GM23248 (cell line): ENCODE data around the gene CATSPERB. TPM values are rescaled to one million over a fixed set of nuclear protein-coding genes. Genes with fewer than 3 reads are reported as not detected.

Experiments used
- DNase-seq: peaks from one replicate; pipeline ENCODE4 v3.0.0-alpha.2; 2015
- H2AFZ ChIP-seq: fragments of 200-600 bp; sonication (generic); 2 replicates; pipeline ENCODE4 v1.6.1; 2016; ENCODE audit warnings: antibody characterized with exemption
- H3F3A ChIP-seq: fragments of 200-600 bp; sonication (generic); 2 replicates; pipeline ENCODE4 v1.6.1; 2016; ENCODE audit warnings: mild to moderate bottlenecking, antibody characterized with exemption, mixed run types; ENCODE audit not compliant: insufficient read depth
- H3K27ac ChIP-seq: fragments of 200-600 bp; sonication (generic); 2 replicates; pipeline ENCODE4 v1.5.1; 2016; ENCODE audit warnings: mild to moderate bottlenecking
- H3K27me3 ChIP-seq: fragments of 200-600 bp; sonication (generic); replicated peaks from 2 replicates; pipeline ENCODE4 v1.6.1; 2016; ENCODE audit warnings: mild to moderate bottlenecking; ENCODE audit not compliant: insufficient read depth
- H3K36me3 ChIP-seq: fragments of 200-600 bp; sonication (generic); 2 replicates; pipeline ENCODE4 v1.6.1; 2016; ENCODE audit warnings: low read depth, mild to moderate bottlenecking
- H3K4me1 ChIP-seq: fragments of 200-600 bp; sonication (generic); 2 replicates; pipeline ENCODE4 v1.6.1; 2016; ENCODE audit warnings: mild to moderate bottlenecking; ENCODE audit not compliant: insufficient read depth
- H3K4me2 ChIP-seq: fragments of 200-600 bp; sonication (generic); one replicate; pipeline ENCODE4 v1.6.1; 2016; ENCODE audit warnings: mild to moderate bottlenecking; ENCODE audit not compliant: unreplicated experiment
- H3K4me3 ChIP-seq: fragments of 200-600 bp; sonication (generic); 2 replicates; pipeline ENCODE4 v1.5.1; 2016; ENCODE audit warnings: mild to moderate bottlenecking
- H3K79me2 ChIP-seq: fragments of 200-600 bp; sonication (generic); 2 replicates; pipeline ENCODE4 v1.6.1; 2016; ENCODE audit warnings: mild to moderate bottlenecking; ENCODE audit not compliant: insufficient read depth
- H3K9ac ChIP-seq: fragments of 200-600 bp; sonication (generic); 2 replicates; pipeline ENCODE4 v1.6.1; 2016; ENCODE audit warnings: mild to moderate bottlenecking
- H3K9me2 ChIP-seq: fragments of 200-600 bp; sonication (generic); 2 replicates; pipeline ENCODE4 v1.6.1; 2016; ENCODE audit warnings: mixed run types, mild to moderate bottlenecking, moderate library complexity; ENCODE audit not compliant: insufficient read depth
- H3K9me3 ChIP-seq: fragments of 200-600 bp; sonication (generic); one replicate; pipeline ENCODE4 v1.6.1; 2017; ENCODE audit warnings: low read depth
- H4K20me1 ChIP-seq: fragments of 200-600 bp; sonication (generic); 2 replicates; pipeline ENCODE4 v1.6.0; 2016; ENCODE audit not compliant: insufficient read depth
- EZH2 ChIP-seq: fragments of 200-600 bp; sonication (generic); IDR thresholded peaks from 2 replicates; pipeline ENCODE4 v1.6.1; 2018; ENCODE audit warnings: antibody characterized with exemption, mild to moderate bottlenecking; ENCODE audit not compliant: insufficient read depth, poor library complexity, severe bottlenecking
- EZH2phosphoT487 ChIP-seq: fragments of 200-600 bp; sonication (generic); IDR thresholded peaks from 2 replicates; pipeline ENCODE4 v1.6.1; 2018; ENCODE audit warnings: antibody characterized with exemption, moderate library complexity, mild to moderate bottlenecking, low read depth; ENCODE audit not compliant: insufficient read depth
- WGBS, 2 experiments: methylation state at CpG; one replicate each; pipeline ENCODE4 v1.1.6; 2015 to 2017; ENCODE audit warnings: low lambda C conversion rate in 2 of 2, low coverage in 1 of 2; ENCODE audit errors: missing lambda C conversion rate in 2 of 2; 5-methylcytosine and 5-hydroxymethylcytosine counted together
- in situ Hi-C: fragments of 300-500 bp; cut with MboI; formaldehyde crosslinking; loops from 2 replicates; pipeline ENCODE4 v1.15.0; 2020
- polyA plus RNA-seq: library from polyadenylated mRNA; unstranded; fragments of >200 nt; fragmentation: Nextera tagmentation; extraction: Ambion mirVana; gene quantifications from 2 replicates; pipeline ENCODE4 v1.2.1, GENCODE V29; 2016
- total RNA-seq: library from RNA; depleted of rRNA; stranded (reverse); fragments of >200 nt; shearing (Covaris generic); gene quantifications from 2 replicates; pipeline ENCODE4 v1.2.3, GENCODE V29; 2014

CATSPERB gene
- total and polyA plus RNA-seq, 2 experiments from 2014 or later = 0.11 TPM; not detected in 1

- Histone ChIP-seq H3K9ac (no peak overlapping the region), H3K79me2 (no peaks in the 10 kb centered on the region), H3K4me1 (peaks cover 9% of the 10 kb centered on the region), H3K9me3 (no peaks in the 10 kb centered on the region), H3K27me3 (no peaks in the 10 kb centered on the region), H4K20me1 (no peaks in the 10 kb centered on the region), H3K4me3 (no peak overlapping the region), H3F3A (no peaks in the 10 kb centered on the region), H3K27ac (no peak overlapping the region), H3K4me2 (no peak overlapping the region), H2AFZ (no peak overlapping the region), H3K9me2 (no peaks in the 10 kb centered on the region), H3K36me3 (no peaks in the 10 kb centered on the region)
- WGBS, 2 experiments = 29 to 30% methylated on average over 2 of the region's 2 CpGs
- no peak for DNase-seq
- TF ChIP-seq EZH2 (no peak), EZH2phosphoT487 (no peak)
- in situ Hi-C loops = no loop called here
Observed at GRCh38 chr14:91749868-91750267, 18.0 kb upstream of the CATSPERB start.

- Histone ChIP-seq H3K9me2 (no peaks in the 10 kb centered on the region), H3K79me2 (no peaks in the 10 kb centered on the region), H4K20me1 (no peaks in the 10 kb centered on the region), H3K27ac (no peak overlapping the region), H3K4me3 (no peak overlapping the region), H3K27me3 (no peaks in the 10 kb centered on the region), H2AFZ (no peak overlapping the region), H3K36me3 (no peaks in the 10 kb centered on the region), H3K9me3 (no peaks in the 10 kb centered on the region), H3K4me2 (no peak overlapping the region), H3F3A (no peaks in the 10 kb centered on the region), H3K9ac (no peak overlapping the region), H3K4me1 (peaks cover 1% of the 10 kb centered on the region; the same call in 1 of the 2 replicates)
- in situ Hi-C loops = no loop called here
- TF ChIP-seq EZH2 (no peak), EZH2phosphoT487 (no peak)
- no peak for DNase-seq
- WGBS, 2 experiments = 91 to 93% methylated on average over 2 of the region's 2 CpGs
Observed at GRCh38 chr14:91748049-91748448, 16.2 kb upstream of the CATSPERB start.

- Histone ChIP-seq H3K27ac (no peak overlapping the region), H3K27me3 (no peaks in the 10 kb centered on the region), H2AFZ (no peak overlapping the region), H3K4me2 (no peak overlapping the region), H3K9me2 (no peaks in the 10 kb centered on the region), H4K20me1 (no peaks in the 10 kb centered on the region), H3K36me3 (no peaks in the 10 kb centered on the region), H3K4me1 (no peaks in the 10 kb centered on the region), H3K79me2 (no peaks in the 10 kb centered on the region), H3K9ac (no peak overlapping the region), H3F3A (no peaks in the 10 kb centered on the region), H3K4me3 (no peak overlapping the region), H3K9me3 (no peaks in the 10 kb centered on the region)
- TF ChIP-seq EZH2 = no peak
- TF ChIP-seq EZH2phosphoT487 = no peak
- no peak for DNase-seq
- in situ Hi-C loops = no loop called here
- 80 to 83% methylated on average over 1 of the region's 1 CpG for WGBS, 2 experiments
Observed at GRCh38 chr14:91745344-91745743, 13.5 kb upstream of the CATSPERB start.

- Histone ChIP-seq H3K27ac (no peak overlapping the region), H3K27me3 (no peaks in the 10 kb centered on the region), H3K4me3 (no peak overlapping the region), H4K20me1 (no peaks in the 10 kb centered on the region), H3K36me3 (no peaks in the 10 kb centered on the region), H3K9me3 (no peaks in the 10 kb centered on the region), H3K4me1 (no peaks in the 10 kb centered on the region), H3K9me2 (no peaks in the 10 kb centered on the region), H3F3A (no peaks in the 10 kb centered on the region), H3K79me2 (no peaks in the 10 kb centered on the region), H3K4me2 (no peak overlapping the region), H3K9ac (no peak overlapping the region), H2AFZ (no peak overlapping the region)
- WGBS, 2 experiments = 81 to 83% methylated on average over 2 of the region's 2 CpGs
- TF ChIP-seq EZH2phosphoT487 = no peak
- no peak for TF ChIP-seq EZH2
- in situ Hi-C loops = no loop called here
- peak; percentile 39 for DNase-seq
Observed at GRCh38 chr14:91744068-91744480, 12.2 kb upstream of the CATSPERB start.

- Histone ChIP-seq H3K4me2 (no peak overlapping the region), H3K4me3 (no peak overlapping the region), H3F3A (no peaks in the 10 kb centered on the region), H3K9ac (no peak overlapping the region), H3K79me2 (no peaks in the 10 kb centered on the region), H3K4me1 (no peaks in the 10 kb centered on the region), H3K27ac (no peak overlapping the region), H2AFZ (no peak overlapping the region), H4K20me1 (no peaks in the 10 kb centered on the region), H3K27me3 (no peaks in the 10 kb centered on the region), H3K9me2 (no peaks in the 10 kb centered on the region), H3K36me3 (no peaks in the 10 kb centered on the region), H3K9me3 (no peaks in the 10 kb centered on the region)
- TF ChIP-seq EZH2 (no peak), EZH2phosphoT487 (no peak)
- in situ Hi-C loops = no loop called here
- 91 to 95% methylated on average over 2 of the region's 2 CpGs for WGBS, 2 experiments
- no peak for DNase-seq
Observed at GRCh38 chr14:91743305-91743653, 11.4 kb upstream of the CATSPERB start.
